ENCODE measurements around the gene TGM6.

Gene TGM6

DNA sequence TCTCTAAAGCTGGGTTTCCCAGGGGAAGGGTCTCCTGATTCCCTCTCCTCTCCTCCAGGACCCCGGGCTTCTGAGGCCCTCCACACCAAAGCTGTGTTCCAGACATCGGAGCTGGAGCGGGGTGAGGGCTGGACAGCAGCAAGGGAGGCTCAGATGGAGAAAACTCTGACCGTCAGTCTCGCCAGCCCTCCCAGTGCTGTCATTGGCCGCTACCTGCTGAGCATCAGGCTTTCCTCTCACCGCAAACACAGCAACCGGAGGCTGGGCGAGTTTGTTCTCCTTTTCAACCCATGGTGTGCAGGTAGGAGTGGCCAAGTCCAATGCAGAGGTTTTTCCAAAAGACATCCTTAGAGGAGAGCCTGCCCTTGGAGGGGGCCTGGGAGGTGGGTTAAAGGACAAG is 14.4 kb downstream of the TGM6 start:
- TF ChIP-seq, protein P1, sequence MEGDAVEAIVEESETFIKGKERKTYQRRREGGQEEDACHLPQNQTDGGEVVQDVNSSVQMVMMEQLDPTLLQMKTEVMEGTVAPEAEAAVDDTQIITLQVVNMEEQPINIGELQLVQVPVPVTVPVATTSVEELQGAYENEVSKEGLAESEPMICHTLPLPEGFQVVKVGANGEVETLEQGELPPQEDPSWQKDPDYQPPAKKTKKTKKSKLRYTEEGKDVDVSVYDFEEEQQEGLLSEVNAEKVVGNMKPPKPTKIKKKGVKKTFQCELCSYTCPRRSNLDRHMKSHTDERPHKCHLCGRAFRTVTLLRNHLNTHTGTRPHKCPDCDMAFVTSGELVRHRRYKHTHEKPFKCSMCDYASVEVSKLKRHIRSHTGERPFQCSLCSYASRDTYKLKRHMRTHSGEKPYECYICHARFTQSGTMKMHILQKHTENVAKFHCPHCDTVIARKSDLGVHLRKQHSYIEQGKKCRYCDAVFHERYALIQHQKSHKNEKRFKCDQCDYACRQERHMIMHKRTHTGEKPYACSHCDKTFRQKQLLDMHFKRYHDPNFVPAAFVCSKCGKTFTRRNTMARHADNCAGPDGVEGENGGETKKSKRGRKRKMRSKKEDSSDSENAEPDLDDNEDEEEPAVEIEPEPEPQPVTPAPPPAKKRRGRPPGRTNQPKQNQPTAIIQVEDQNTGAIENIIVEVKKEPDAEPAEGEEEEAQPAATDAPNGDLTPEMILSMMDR (conservative IDR thresholded peaks at IDR 0.05; ENCODE audit: low read depth, low read length), result no peak
- no peak for DNase-seq (ENCODE audit: low read depth)
- H3K4me3 ChIP-seq (ENCODE audit: low read depth, low read length), result no peak overlapping the region

DNA sequence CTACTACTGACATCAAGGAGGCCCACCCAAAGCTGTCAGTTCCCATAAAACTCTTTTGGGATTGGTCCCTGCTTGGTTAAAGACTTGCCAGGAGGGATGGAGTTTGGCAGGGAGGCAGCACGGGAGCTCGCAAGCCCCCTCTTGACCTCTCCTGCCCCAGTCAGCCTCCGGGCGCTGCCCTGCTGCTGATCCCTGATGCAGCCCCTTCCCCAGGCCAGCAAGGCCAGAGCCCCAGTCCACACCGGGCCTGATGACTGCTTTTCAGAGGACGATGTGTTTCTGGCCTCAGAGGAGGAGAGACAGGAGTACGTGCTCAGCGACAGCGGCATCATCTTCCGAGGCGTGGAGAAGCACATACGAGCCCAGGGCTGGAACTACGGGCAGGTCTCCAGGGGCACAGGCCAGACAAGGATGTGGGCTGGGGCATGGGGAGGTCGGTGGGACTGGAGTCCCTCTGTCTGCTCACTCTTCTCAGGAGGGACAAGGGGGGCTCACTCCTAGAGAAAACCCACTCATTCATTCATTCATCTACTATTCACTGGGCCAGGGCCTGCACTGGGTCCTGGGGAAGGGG is 15.6 kb downstream of the TGM6 start:
- TF ChIP-seq, protein P1 (conservative IDR thresholded peaks at IDR 0.05; ENCODE audit: low read depth, low read length), result no peak

DNA sequence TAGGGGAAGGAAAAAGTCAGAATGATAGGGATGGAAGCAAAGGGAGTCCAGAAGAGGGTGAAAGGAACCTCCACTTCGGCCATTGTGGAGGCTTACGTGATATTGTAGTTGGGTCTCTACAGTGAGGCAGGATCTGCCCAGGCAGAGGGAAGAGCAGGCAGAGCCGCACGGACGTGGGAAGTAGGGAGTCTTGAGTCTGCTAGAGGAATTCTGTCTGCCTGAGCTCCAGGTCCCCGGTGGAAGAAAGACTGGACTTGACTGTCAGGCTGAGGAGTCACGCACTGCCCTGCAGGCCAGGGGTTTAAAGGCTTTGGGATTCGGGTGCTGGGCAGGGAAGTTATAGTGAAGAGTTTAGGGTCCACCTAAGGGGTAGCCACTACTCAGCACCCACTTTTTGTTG is 16.4 kb downstream of the TGM6 start:
- no peak overlapping the region for H3K4me3 ChIP-seq (ENCODE audit: low read depth, low read length)
- no peak for DNase-seq (ENCODE audit: low read depth)
- TF ChIP-seq, protein P1 (conservative IDR thresholded peaks at IDR 0.05; ENCODE audit: low read depth, low read length), result no peak

More for the DNA sequence above, 15.6 kb downstream of the TGM6 start:
- H3K4me3 ChIP-seq (ENCODE audit: low read depth, low read length), result no peak overlapping the region
- DNase-seq (ENCODE audit: low read depth), result no peak

DNA sequence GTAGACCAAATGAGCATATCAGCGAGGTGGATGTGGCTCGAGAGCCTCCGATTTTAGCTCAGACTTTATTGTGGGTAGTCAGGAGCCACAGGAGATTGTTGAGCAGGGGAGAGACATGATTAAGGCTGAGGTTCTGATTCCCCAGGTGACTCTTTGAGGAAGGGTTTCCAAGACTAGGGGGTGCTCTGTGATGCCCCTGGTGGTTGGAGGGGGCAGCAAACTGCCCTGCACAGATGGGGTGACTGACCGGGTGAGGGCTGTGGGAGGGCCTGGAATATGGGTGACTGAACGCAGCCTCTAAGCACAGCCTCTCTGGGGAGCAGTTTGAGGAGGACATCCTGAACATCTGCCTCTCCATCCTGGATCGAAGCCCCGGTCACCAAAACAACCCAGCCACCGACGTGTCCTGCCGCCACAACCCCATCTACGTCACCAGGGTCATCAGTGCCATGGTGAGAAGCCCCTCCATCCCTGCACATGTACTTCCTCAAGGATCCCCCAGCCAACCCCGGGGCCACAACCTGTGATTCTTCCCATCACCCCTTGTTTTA is 17.0 kb downstream of the TGM6 start:
- TF ChIP-seq, protein P1 (conservative IDR thresholded peaks at IDR 0.05; ENCODE audit: low read depth, low read length), result no peak
- no peak for DNase-seq (ENCODE audit: low read depth)
- no peak overlapping the region for H3K4me3 ChIP-seq (ENCODE audit: low read depth, low read length)

DNA sequence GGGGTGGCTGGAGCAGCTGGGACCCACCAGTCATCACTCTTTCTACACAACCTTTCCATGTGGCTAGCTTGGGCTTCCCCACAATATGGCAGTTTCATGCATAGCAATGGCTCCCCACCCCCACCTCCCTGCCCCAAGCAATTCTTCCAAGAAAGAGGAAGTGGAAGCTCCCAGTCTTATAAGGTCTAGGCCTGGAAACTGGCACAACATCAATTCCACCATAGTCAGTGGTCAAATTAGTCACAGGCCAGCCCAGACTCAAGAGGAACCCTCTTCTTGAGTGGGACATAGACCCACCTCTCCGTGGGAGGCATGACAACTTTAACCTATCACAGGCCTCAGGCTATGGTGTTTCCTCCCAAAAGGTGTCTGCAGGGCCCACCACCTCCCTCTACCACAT is 17.7 kb downstream of the TGM6 start:
- TF ChIP-seq, protein P1 (conservative IDR thresholded peaks at IDR 0.05; ENCODE audit: low read depth, low read length), result no peak
- DNase-seq (ENCODE audit: low read depth), result no peak
- no peak overlapping the region for H3K4me3 ChIP-seq (ENCODE audit: low read depth, low read length)

DNA sequence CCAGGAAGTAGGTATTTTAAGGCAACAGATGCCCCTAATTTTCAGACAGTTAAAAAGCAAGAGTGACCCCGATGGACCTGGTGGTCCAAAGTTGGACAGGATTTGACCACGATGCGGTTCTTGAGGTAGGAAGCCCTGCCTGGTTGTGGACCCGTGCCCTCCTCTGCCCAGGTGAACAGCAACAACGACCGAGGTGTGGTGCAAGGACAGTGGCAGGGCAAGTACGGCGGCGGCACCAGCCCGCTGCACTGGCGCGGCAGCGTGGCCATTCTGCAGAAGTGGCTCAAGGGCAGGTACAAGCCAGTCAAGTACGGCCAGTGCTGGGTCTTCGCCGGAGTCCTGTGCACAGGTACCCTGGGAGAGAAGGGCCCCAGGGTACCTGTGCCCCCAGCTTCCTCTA is 18.7 kb downstream of the TGM6 start:
- no peak overlapping the region for H3K4me3 ChIP-seq (ENCODE audit: low read depth, low read length)
- TF ChIP-seq, protein P1 (conservative IDR thresholded peaks at IDR 0.05; ENCODE audit: low read depth, low read length), result no peak
- DNase-seq (ENCODE audit: low read depth), result no peak

DNA sequence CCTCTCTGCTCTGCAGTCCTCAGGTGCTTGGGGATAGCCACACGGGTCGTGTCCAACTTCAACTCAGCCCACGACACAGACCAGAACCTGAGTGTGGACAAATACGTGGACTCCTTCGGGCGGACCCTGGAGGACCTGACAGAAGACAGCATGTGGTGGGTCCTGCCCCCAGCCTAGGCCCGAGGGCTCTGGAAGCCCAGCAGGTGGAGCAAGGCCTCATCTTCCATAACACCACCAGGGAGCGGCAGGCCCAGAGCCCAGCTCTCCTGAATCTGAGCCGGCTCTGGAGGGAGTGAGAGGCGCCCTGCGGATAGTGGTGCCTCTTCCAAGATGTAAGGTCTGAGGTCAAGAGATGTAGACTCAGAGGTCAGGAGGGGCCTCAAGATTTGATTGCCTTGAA is 19.6 kb downstream of the TGM6 start:
- H3K4me3 ChIP-seq (ENCODE audit: low read depth, low read length), result no peak overlapping the region
- TF ChIP-seq, protein P1 (conservative IDR thresholded peaks at IDR 0.05; ENCODE audit: low read depth, low read length), result no peak
- no peak for DNase-seq (ENCODE audit: low read depth)

Measured in choroid plexus epithelial cell (primary cell).